Subcutaneous abdominal adipose tissue (tissue), 5 donors: ENCODE results near the gene CCDC34.

Experiments
- H3K27ac ChIP-seq: one replicate; pipeline ENCODE4 v1.7.0; 2013; ENCODE audit warnings: low read depth, mild to moderate bottlenecking, inconsistent platforms, low read length, moderate library complexity
- H3K27me3 ChIP-seq, 5 donors: one replicate each; pipeline ENCODE4 v1.7.0; 2013; ENCODE audit warnings: low read length in 5 of 5, inconsistent platforms in 1 of 5; ENCODE audit not compliant: control insufficient read depth in 5 of 5, insufficient read depth in 4 of 5
- H3K36me3 ChIP-seq, 5 donors: one replicate each; pipeline ENCODE4 v1.7.0; 2013; ENCODE audit warnings: low read length in 5 of 5; ENCODE audit not compliant: control insufficient read depth in 5 of 5, insufficient read depth in 5 of 5
- H3K4me1 ChIP-seq, 5 donors: one replicate each; pipeline ENCODE4 v1.7.0; 2013; ENCODE audit warnings: low read length in 5 of 5, mild to moderate bottlenecking in 3 of 5, moderate library complexity in 1 of 5; ENCODE audit not compliant: control insufficient read depth in 5 of 5, insufficient read depth in 5 of 5
- H3K4me3 ChIP-seq, 5 donors: one replicate each; pipeline ENCODE4 v1.7.0; 2013; ENCODE audit warnings: low read length in 5 of 5, low read depth in 1 of 5
- H3K9ac ChIP-seq, 5 donors: one replicate each; pipeline ENCODE4 v1.7.0; 2013; ENCODE audit warnings: low read length in 5 of 5, mild to moderate bottlenecking in 4 of 5, moderate library complexity in 3 of 5
- H3K9me3 ChIP-seq, 5 donors: one replicate each; pipeline ENCODE4 v1.7.0; 2013; ENCODE audit warnings: low read length in 5 of 5; ENCODE audit not compliant: control insufficient read depth in 5 of 5
- donor health status: healthy.
- donor health status: healthy.
- donor health status: healthy.
- donor health status: healthy.
- donor health status: healthy.

The CCDC34 gene, protein sequence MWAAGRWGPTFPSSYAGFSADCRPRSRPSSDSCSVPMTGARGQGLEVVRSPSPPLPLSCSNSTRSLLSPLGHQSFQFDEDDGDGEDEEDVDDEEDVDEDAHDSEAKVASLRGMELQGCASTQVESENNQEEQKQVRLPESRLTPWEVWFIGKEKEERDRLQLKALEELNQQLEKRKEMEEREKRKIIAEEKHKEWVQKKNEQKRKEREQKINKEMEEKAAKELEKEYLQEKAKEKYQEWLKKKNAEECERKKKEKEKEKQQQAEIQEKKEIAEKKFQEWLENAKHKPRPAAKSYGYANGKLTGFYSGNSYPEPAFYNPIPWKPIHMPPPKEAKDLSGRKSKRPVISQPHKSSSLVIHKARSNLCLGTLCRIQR

DNA sequence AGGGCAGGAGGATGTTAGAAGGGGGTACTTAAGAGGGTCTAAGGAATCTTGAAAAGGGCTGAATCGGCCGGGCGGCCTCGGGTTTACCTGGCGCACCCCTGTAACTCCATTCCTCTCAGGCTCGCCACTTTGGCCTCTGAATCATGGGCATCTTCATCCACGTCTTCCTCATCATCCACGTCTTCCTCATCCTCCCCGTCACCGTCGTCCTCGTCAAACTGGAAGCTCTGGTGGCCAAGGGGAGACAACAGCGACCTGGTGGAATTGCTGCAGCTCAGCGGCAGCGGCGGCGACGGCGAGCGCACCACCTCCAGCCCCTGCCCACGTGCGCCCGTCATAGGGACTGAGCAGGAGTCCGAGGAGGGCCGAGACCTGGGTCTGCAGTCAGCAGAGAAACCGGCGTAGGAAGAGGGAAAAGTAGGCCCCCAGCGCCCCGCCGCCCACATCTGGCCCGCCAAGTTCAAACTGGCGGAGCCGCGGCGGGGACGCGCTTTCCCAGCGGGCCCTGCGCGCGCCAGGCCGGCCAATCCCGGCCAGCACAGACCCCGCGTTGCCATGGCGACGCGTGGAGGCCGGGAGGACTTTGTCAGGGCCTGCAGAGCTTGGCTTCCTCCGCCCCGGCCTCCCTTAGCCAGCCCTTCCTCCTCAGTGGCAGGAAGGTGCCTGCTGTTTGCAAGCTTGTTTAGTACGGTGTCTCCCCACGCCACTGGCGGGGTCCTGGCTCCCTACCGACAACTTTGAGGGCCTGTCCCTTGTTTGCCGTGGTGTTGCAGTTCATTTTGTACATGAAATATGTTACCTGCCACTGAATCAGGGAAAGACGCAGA is at the start of gene CCDC34:
Gene CCDC34, minus strand, starts transcription at position 467 of the 827 bp plus-strand sequence. Its CDS starts 21 bp downstream, at position 446.
- peak within 1 kb of the TSS; percentile 16 to 94 (median 79) for H3K9ac ChIP-seq
- peak within 1 kb of the TSS; percentile 83 to 92 (median 89) for H3K4me3 ChIP-seq
- H3K27ac ChIP-seq, result peak within 1 kb of the TSS; percentile 54
- no peaks in the 10 kb centered on the region for H3K27me3 ChIP-seq
- H3K4me1 ChIP-seq, result peaks cover 0 to 21% (median 13%) of the 10 kb centered on the region in 5 donors
- peaks cover 1 to 5% (median 5%) of the 10 kb centered on the region in 5 donors for H3K36me3 ChIP-seq
- no peaks in the 10 kb centered on the region for H3K9me3 ChIP-seq

DNA sequence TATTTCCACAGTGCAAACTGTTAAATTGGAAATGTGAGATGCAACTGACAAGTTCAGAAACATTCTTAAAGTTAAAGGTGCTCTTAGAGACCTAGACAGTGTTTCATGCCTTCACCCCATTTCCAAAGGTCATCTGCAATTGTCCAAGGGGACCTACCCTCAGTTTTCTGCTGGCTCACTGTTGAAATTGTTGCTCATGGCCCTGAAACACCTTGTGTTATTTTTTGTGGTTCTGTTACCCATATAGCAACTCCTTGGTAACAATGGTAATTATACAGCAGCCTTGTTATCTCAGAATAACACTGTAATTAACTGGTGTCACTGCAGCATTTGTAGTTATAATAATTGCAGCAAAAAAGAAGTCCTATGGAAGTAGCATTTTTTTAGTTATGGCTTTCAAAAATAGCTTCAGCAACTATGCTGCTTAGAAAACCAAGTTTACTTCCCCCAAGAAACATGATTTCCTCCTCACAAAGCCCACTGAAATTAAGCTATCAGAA is 49.2 kb upstream of the CCDC34 start:
- Histone ChIP-seq H3K9me3 (no peaks in the 10 kb centered on the region), H3K27ac (no peak overlapping the region), H3K36me3 (peaks cover 0 to 2% (median 0%) of the 10 kb centered on the region in 5 donors), H3K4me3 (no peak overlapping the region), H3K9ac (no peak overlapping the region), H3K27me3 (no peaks in the 10 kb centered on the region), H3K4me1 (peaks cover 0 to 34% (median 12%) of the 10 kb centered on the region in 5 donors)

DNA sequence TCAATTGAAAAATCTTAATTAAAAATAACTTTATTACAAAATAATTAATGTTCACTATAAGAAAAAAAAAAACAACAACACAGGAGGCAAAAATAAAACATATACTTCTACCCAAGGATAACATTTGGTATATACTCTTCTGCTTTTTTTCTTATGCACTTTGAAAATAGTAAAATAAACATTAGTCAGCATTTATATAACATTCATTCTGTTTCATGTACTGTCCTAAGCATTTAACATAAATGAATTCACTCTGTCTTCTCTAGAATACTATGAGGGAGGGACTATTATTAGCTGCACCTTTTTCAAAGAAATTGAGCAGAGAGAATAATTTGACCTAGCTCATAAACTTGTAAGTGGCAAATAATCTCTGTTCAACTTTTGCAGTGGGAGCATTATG is 48.3 kb upstream of the CCDC34 start:
- H3K27me3 ChIP-seq, result no peaks in the 10 kb centered on the region
- H3K27ac ChIP-seq, result no peak overlapping the region
- H3K9me3 ChIP-seq, result no peaks in the 10 kb centered on the region
- peaks cover 0 to 34% (median 12%) of the 10 kb centered on the region in 5 donors for H3K4me1 ChIP-seq
- no peak overlapping the region for H3K4me3 ChIP-seq
- peaks cover 0 to 2% (median 0%) of the 10 kb centered on the region in 5 donors for H3K36me3 ChIP-seq
- H3K9ac ChIP-seq, result no peak overlapping the region

DNA sequence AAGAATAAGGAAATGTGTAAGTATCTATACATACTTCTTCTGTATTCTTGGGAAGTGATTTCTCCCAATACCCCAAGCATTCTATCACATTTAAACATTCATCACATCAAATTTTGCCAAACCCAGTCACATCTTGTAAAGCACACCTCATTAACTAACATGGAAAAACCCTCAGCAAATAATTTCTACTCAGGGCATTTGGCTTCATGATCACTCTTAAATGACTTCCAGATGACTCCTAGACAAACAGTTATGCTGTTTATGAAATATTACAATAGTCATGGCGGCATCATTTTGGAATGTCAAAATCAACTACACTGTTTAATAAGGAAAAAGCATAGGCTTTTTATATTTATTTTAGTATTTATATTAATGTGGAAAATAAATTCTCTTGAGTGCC is 47.3 kb upstream of the CCDC34 start:
- Histone ChIP-seq H3K27ac (no peak overlapping the region), H3K4me1 (peaks cover 0 to 36% (median 13%) of the 10 kb centered on the region in 5 donors), H3K9ac (no peak overlapping the region)

DNA sequence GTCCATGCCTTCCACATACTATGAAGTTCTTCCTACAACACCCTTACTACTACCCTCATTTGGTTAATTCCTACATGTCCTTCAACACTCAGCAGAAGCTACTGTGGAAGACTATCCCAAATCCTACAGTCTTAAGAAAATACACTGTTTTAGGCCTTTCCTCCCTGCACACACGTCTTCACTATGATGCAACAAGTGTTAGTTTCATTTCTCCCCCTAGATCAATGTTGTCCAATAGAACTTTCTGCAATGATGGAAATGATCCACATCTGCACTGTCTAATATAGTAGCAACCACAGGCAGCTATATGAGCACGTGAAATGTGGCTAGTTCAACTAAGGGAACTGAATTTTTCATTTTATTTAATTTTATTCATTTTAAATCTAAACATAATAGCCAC is 46.7 kb upstream of the CCDC34 start:
- no peak overlapping the region for H3K9ac ChIP-seq
- H3K27me3 ChIP-seq, result no peaks in the 10 kb centered on the region
- peaks cover 0 to 41% (median 17%) of the 10 kb centered on the region in 5 donors for H3K4me1 ChIP-seq
- H3K9me3 ChIP-seq, result no peaks in the 10 kb centered on the region
- peaks cover 0 to 2% (median 0%) of the 10 kb centered on the region in 5 donors for H3K36me3 ChIP-seq
- no peak overlapping the region for H3K4me3 ChIP-seq
- no peak overlapping the region for H3K27ac ChIP-seq

More for the DNA sequence above, 47.3 kb upstream of the CCDC34 start:
- Histone ChIP-seq H3K9me3 (no peaks in the 10 kb centered on the region), H3K4me3 (no peak overlapping the region), H3K36me3 (peaks cover 0 to 2% (median 0%) of the 10 kb centered on the region in 5 donors), H3K27me3 (no peaks in the 10 kb centered on the region)

DNA sequence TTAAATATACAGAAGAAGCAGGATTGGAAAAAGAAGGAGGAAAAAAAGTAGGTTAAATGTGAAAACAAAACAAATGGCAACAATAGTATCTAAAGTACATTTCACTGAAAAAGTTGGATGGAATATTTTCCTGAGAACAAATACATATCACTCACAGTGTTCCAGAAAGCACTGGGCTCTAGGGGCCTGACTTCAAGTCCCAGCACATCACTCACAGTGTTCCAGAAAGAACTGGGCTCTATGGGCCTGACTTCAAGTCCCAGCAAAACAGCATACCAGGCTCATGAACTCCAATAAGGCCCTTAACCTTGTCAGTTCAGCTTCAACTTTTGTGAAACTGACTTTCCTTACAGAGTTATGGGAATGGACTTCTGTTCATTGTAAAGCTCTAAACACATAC is 46.0 kb upstream of the CCDC34 start:
- Histone ChIP-seq H3K9ac (no peak overlapping the region), H3K36me3 (peaks cover 0 to 2% (median 0%) of the 10 kb centered on the region in 5 donors), H3K4me1 (peaks cover 0 to 39% (median 17%) of the 10 kb centered on the region in 5 donors), H3K9me3 (no peaks in the 10 kb centered on the region), H3K27me3 (no peaks in the 10 kb centered on the region), H3K4me3 (no peak overlapping the region), H3K27ac (peak overlapping the region; percentile 3)

DNA sequence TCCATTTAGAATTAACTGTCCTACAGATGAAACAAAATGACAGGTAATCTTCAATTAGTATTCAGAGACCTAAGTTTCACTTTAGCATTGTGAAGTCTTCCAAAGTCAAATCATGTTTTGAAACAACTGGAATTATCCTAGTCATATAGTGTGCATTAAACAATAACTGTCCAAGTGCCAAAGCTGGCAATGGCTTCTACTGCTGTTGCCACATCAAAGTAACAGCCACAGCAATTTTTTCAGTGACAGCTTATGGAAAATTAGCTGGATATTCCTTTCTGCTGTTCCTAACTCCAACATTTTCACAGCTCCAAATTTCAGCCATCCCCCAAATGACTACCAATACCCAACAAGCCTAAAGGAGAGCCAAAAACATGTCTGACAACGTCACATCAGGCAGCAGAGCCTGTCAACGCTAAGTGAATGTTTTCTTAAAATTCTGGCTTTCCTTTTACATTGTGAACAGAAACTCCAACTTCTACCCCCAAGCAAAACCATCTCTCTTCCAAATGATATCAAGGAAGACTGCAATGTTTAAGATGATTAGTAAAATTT is 45.3 kb upstream of the CCDC34 start:
- H3K4me3 ChIP-seq, result no peak overlapping the region
- H3K36me3 ChIP-seq, result peaks cover 0 to 2% (median 0%) of the 10 kb centered on the region in 5 donors
- H3K9ac ChIP-seq, result peak overlapping the region in 1 of 5 donors; percentile 50
- H3K27ac ChIP-seq, result peak overlapping the region; percentile 3
- peaks cover 0 to 36% (median 17%) of the 10 kb centered on the region in 5 donors for H3K4me1 ChIP-seq
- no peaks in the 10 kb centered on the region for H3K9me3 ChIP-seq
- H3K27me3 ChIP-seq, result no peaks in the 10 kb centered on the region

DNA sequence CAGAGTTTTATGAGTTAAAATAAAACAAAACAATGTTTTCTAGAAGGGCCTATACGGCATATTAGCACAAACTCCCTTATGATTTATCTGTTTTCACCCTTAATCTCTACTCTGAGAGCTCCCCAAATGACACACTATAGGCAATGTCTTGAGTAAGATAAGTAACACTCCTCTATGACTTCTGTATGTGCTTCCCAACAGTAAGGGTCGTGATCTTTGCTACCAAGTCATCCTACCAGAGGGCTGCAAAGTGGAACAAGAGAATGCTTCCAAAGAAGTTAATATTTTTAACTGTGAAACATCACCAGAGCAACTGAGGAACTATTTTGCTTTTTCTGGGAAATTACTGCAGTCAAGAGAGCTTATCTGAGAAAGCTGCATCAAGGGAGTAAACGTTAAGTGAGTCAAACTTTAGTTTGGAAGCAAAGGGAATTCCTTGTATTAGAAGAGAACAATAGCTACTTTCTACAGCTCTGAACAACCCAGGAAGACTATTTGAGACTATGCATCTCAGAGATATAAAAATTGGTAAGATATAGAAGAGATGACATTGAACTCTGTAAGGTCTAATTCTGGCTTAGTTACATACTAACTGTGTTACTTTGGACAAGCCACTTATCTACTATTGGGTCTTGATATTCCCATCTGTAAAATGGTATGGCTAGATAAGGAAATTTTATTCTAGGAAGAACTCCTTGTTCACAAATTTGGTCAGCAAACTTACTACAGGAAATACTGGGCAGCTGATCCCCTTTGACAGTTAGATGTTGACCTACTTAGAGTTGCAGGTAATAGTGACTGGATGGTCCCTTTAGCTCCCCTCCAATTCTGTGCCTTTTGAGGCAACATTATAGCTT is 43.7 kb upstream of the CCDC34 start:
- peaks cover 0 to 38% (median 17%) of the 10 kb centered on the region in 5 donors for H3K4me1 ChIP-seq
- peak overlapping the region; percentile 5 for H3K27ac ChIP-seq
- H3K36me3 ChIP-seq, result peaks cover 0 to 2% (median 0%) of the 10 kb centered on the region in 5 donors
- H3K9me3 ChIP-seq, result no peaks in the 10 kb centered on the region
- no peak overlapping the region for H3K9ac ChIP-seq
- no peaks in the 10 kb centered on the region for H3K27me3 ChIP-seq
- H3K4me3 ChIP-seq, result no peak overlapping the region

DNA sequence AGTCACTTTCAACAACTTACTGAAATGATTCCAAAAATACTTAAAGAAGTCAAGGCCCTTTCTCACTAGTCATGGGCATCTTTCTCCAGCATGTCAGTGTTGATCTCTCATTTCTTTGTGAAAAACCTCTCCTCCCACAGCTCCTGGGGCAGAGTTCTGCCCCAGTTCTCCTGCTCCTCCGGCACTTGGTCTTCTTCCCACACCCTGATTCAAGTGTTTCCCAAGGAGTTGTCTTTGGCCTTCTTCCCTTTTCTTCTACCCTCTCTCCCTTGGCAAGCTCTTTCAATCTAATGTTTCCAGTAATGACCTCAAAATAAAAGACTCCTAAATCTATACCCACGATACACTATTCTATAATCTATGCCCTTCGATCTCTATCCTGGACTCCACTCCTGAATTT is 42.1 kb upstream of the CCDC34 start:
- Histone ChIP-seq H3K27ac (peak overlapping the region; percentile 39), H3K36me3 (no peaks in the 10 kb centered on the region)

More for the DNA sequence above, 42.1 kb upstream of the CCDC34 start:
- Histone ChIP-seq H3K4me3 (no peak overlapping the region), H3K4me1 (peaks cover 0 to 37% (median 17%) of the 10 kb centered on the region in 5 donors), H3K27me3 (no peaks in the 10 kb centered on the region), H3K9ac (no peak overlapping the region), H3K9me3 (no peaks in the 10 kb centered on the region)
